Fibroblast of the aortic adventitia (primary cell): ENCODE measurements around the gene TNS4. TPM values are rescaled to one million over a fixed set of nuclear protein-coding genes. Genes with fewer than 3 reads are reported as not detected.

ENCODE experiments used
- DNase-seq: peaks from one replicate; pipeline ENCODE4 v3.0.0-alpha.2; 2010; ENCODE audit warnings: low read depth
- H3K4me3 ChIP-seq: 2 replicates; pipeline ENCODE4 v1.5.1; 2011; ENCODE audit warnings: low read depth, mild to moderate bottlenecking, control low read depth, low read length, moderate library complexity
- CTCF ChIP-seq: IDR thresholded peaks from 2 replicates; pipeline ENCODE4 v1.5.1; 2011; ENCODE audit warnings: mild to moderate bottlenecking, low read length, control low read depth, inconsistent platforms; ENCODE audit not compliant: insufficient read depth
- total RNA-seq: library from RNA; depleted of rRNA; stranded (reverse); fragments of >200 nt; gene quantifications from 2 replicates; pipeline ENCODE4 v1.2.3, GENCODE V29; 2012; ENCODE audit warnings: low replicate concordance

Gene TNS4
- total RNA-seq, 1 donor, result not detected

- no peak overlapping the region for H3K4me3 ChIP-seq
- DNase-seq, result no peak
- TF ChIP-seq CTCF, result no peak
Measured at GRCh38 chr17:40440166-40440565, 61.3 kb downstream of the TNS4 start.

GRCh38 chr17:40437095-40437732 lies 64.2 kb downstream of the TNS4 start:
- peak; percentile 57 for DNase-seq
- no peak for TF ChIP-seq CTCF
- H3K4me3 ChIP-seq, result no peak overlapping the region

- no peak for DNase-seq
- no peak for TF ChIP-seq CTCF
- no peak overlapping the region for H3K4me3 ChIP-seq
Measured at GRCh38 chr17:40436636-40437035, 64.8 kb downstream of the TNS4 start.

GRCh38 chr17:40433551-40434415 lies 67.6 kb downstream of the TNS4 start:
- H3K4me3 ChIP-seq, result no peak overlapping the region
- DNase-seq, result peak; percentile 19
- peak; percentile 52 for TF ChIP-seq CTCF

- DNase-seq, result peak; percentile 83
- no peak for TF ChIP-seq CTCF
- H3K4me3 ChIP-seq, result no peak overlapping the region
Measured at GRCh38 chr17:40432864-40433528, 68.4 kb downstream of the TNS4 start.

GRCh38 chr17:40431231-40431602 lies 70.2 kb downstream of the TNS4 start:
- H3K4me3 ChIP-seq, result no peak overlapping the region
- no peak for TF ChIP-seq CTCF
- no peak for DNase-seq
